ENCODE results near the gene ZNF488. TPM values are rescaled to one million over a fixed set of nuclear protein-coding genes. Genes with fewer than 3 reads are reported as not detected.

Gene ZNF488
- total RNA-seq, 4 donors from 2014 or later, result 0.12 to 0.47 TPM; not detected in 2

GRCh38 chr10:47409866-47410256 is 25.8 kb upstream of the ZNF488 start:
- no peak for ATAC-seq
- WGBS, 2 donors (ENCODE audit: low coverage in 1 of 2), result 76 to 89% methylated on average over 2 of the region's 3 CpGs
- no peak overlapping the region for H3K4me3 ChIP-seq
- H3K9me3 ChIP-seq, result no peaks in the 10 kb centered on the region
- no peak overlapping the region for H3K27ac ChIP-seq
- TF ChIP-seq POLR2A (IDR thresholded peaks at IDR 0.05), result no peak
- TF ChIP-seq POLR2AphosphoS5 (IDR thresholded peaks at IDR 0.05), result no peak
- TF ChIP-seq EP300 (IDR thresholded peaks at IDR 0.05), result no peak
- TF ChIP-seq, protein P1, sequence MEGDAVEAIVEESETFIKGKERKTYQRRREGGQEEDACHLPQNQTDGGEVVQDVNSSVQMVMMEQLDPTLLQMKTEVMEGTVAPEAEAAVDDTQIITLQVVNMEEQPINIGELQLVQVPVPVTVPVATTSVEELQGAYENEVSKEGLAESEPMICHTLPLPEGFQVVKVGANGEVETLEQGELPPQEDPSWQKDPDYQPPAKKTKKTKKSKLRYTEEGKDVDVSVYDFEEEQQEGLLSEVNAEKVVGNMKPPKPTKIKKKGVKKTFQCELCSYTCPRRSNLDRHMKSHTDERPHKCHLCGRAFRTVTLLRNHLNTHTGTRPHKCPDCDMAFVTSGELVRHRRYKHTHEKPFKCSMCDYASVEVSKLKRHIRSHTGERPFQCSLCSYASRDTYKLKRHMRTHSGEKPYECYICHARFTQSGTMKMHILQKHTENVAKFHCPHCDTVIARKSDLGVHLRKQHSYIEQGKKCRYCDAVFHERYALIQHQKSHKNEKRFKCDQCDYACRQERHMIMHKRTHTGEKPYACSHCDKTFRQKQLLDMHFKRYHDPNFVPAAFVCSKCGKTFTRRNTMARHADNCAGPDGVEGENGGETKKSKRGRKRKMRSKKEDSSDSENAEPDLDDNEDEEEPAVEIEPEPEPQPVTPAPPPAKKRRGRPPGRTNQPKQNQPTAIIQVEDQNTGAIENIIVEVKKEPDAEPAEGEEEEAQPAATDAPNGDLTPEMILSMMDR (IDR thresholded peaks at IDR 0.05), result no peak
- H3K36me3 ChIP-seq, result no peaks in the 10 kb centered on the region
- no peaks in the 10 kb centered on the region for H3K27me3 ChIP-seq
- H3K4me1 ChIP-seq, result no peaks in the 10 kb centered on the region

GRCh38 chr10:47409171-47409865 is 25.2 kb upstream of the ZNF488 start:
- no peaks in the 10 kb centered on the region for H3K4me1 ChIP-seq
- TF ChIP-seq, protein P1 (IDR thresholded peaks at IDR 0.05), result no peak
- TF ChIP-seq EP300 (IDR thresholded peaks at IDR 0.05), result no peak
- TF ChIP-seq POLR2AphosphoS5 (IDR thresholded peaks at IDR 0.05), result no peak
- TF ChIP-seq POLR2A (IDR thresholded peaks at IDR 0.05), result no peak
- 50 to 72% methylated on average over 1 to 3 of the region's 15 CpGs for WGBS, 2 donors (ENCODE audit: low coverage in 1 of 2)
- no peak overlapping the region for H3K27ac ChIP-seq
- H3K27me3 ChIP-seq, result no peaks in the 10 kb centered on the region
- no peaks in the 10 kb centered on the region for H3K36me3 ChIP-seq
- H3K4me3 ChIP-seq, result no peak overlapping the region
- no peaks in the 10 kb centered on the region for H3K9me3 ChIP-seq
- no peak for ATAC-seq

GRCh38 chr10:47408606-47409005 is 24.5 kb upstream of the ZNF488 start:
- no peak for ATAC-seq

DNA sequence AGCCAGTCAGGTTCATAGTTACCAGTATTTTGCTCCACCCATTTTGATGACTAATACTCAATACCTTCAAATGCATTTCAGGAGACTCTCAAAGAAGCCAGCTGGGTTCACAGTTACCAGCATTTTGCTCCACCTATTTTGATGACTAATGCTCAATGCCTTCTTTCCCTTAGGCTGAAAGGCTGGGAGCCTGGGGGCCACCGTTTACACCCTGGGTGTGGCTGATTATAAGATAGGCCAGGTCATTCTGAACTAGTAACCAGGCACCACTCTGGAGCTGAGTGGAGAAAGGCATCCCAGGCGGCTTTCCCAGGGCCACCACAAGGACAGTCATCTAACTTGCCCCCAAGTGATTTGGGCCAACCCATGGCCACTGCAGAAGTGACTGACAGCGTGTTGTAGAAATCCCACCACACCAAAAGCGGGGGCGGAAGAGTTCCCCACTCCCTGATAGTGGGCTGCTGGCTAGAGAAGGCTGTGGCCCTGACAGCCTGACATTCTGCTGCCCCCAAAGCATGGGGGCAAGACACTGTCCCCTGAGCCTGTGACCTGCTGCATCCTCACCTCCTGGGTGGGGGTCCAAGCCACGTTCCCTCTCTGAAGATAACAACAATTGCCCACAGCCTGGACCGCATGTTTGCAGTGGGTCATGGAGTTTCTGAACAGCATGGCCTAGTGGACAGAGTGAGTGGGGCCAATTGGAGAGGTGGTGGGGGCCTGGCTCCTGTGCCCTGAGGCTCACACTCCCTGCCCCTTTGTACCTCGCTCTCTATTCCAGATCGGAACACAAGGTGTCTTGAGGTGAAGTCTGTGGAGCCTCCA is 23.0 kb upstream of the ZNF488 start:
- Histone ChIP-seq H3K4me1 (peaks cover 0 to 19% (median 13%) of the 10 kb centered on the region in 3 donors), H3K4me3 (no peak overlapping the region), H3K27ac (no peak overlapping the region), H3K9me3 (no peaks in the 10 kb centered on the region), H3K27me3 (no peaks in the 10 kb centered on the region), H3K36me3 (no peaks in the 10 kb centered on the region)
- TF ChIP-seq POLR2AphosphoS5 (IDR thresholded peaks at IDR 0.05), result no peak
- TF ChIP-seq, protein P1 (IDR thresholded peaks at IDR 0.05), result no peak
- TF ChIP-seq POLR2A (IDR thresholded peaks at IDR 0.05), result no peak
- no peak for TF ChIP-seq EP300 (IDR thresholded peaks at IDR 0.05)
- ATAC-seq, result no peak
- WGBS, 2 donors (ENCODE audit: low coverage in 1 of 2), result no CpG with 5 or more reads among the region's 9 CpGs

More at GRCh38 chr10:47408606-47409005, 24.5 kb upstream of the ZNF488 start:
- no peaks in the 10 kb centered on the region for H3K9me3 ChIP-seq
- H3K4me3 ChIP-seq, result no peak overlapping the region
- H3K36me3 ChIP-seq, result no peaks in the 10 kb centered on the region
- H3K4me1 ChIP-seq, result peaks cover 0 to 4% (median 3%) of the 10 kb centered on the region in 3 donors
- no peak overlapping the region for H3K27ac ChIP-seq
- TF ChIP-seq, protein P1 (IDR thresholded peaks at IDR 0.05), result no peak
- TF ChIP-seq POLR2AphosphoS5 (IDR thresholded peaks at IDR 0.05), result no peak
- TF ChIP-seq POLR2A (IDR thresholded peaks at IDR 0.05), result no peak
- no peak for TF ChIP-seq EP300 (IDR thresholded peaks at IDR 0.05)
- no peaks in the 10 kb centered on the region for H3K27me3 ChIP-seq
- WGBS, 2 donors (ENCODE audit: low coverage in 1 of 2), result 64 to 77% methylated on average over 4 to 5 of the region's 6 CpGs

Data from gastroesophageal sphincter (tissue), 4 donors.